ENCODE results near the gene RAD51B.

DNA sequence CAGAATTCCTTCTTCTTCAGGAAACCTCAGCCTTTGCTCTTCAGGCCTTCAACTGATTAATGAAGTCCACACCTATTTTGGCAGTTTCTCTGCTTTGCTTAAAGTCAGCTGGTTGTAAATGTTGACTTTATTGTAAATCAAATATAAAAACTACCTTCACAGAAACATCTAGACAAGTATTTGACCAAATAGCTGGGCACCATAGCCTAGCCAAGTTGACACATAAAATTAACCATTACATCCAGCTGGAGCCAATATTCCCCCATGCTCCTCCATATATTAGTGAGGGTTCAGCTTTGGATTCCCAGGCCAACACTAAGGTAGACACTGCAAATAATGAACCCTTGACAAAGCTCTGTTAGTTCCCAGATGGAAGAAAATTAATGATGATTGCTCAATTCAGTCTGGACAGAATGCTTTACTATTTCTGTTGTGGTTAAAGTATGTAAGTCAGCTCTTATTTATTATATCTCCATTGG, 847.8 kb downstream of the RAD51B start:
- TF ChIP-seq, protein P1, sequence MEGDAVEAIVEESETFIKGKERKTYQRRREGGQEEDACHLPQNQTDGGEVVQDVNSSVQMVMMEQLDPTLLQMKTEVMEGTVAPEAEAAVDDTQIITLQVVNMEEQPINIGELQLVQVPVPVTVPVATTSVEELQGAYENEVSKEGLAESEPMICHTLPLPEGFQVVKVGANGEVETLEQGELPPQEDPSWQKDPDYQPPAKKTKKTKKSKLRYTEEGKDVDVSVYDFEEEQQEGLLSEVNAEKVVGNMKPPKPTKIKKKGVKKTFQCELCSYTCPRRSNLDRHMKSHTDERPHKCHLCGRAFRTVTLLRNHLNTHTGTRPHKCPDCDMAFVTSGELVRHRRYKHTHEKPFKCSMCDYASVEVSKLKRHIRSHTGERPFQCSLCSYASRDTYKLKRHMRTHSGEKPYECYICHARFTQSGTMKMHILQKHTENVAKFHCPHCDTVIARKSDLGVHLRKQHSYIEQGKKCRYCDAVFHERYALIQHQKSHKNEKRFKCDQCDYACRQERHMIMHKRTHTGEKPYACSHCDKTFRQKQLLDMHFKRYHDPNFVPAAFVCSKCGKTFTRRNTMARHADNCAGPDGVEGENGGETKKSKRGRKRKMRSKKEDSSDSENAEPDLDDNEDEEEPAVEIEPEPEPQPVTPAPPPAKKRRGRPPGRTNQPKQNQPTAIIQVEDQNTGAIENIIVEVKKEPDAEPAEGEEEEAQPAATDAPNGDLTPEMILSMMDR (IDR thresholded peaks at IDR 0.05) = no peak
- no peak for TF ChIP-seq POLR2A (IDR thresholded peaks at IDR 0.05)
